HepG2 (cell line): ENCODE results near the gene RAB43. TPM values are rescaled to one million over a fixed set of nuclear protein-coding genes. Genes with fewer than 3 reads are reported as not detected.
A peak's percentile ranks its signal among the peaks of the same experiment; 100 is the strongest.

Experiments used
- AFF4 ChIP-seq: sonication (generic); formaldehyde crosslinking; IDR thresholded peaks from 2 replicates; pipeline ENCODE4 v1.4.0; 2020; ENCODE audit warnings: missing genetic modification reagents
- AGO2 ChIP-seq: fragments of 200-400 bp; formaldehyde crosslinking; optimal IDR thresholded peaks from 2 replicates; pipeline ENCODE3; 2017; ENCODE audit warnings: mild to moderate bottlenecking, low read depth, low read length, moderate library complexity
- ARID4A ChIP-seq: sonication (generic); formaldehyde crosslinking; IDR thresholded peaks from 2 replicates; pipeline ENCODE4 v1.5.0; 2020; ENCODE audit warnings: mild to moderate bottlenecking, missing genetic modification reagents, borderline replicate concordance
- PLSCR1 ChIP-seq: sonication (generic); formaldehyde crosslinking; IDR thresholded peaks from 2 replicates; pipeline ENCODE4 v1.5.0; 2020; ENCODE audit warnings: missing genetic modification reagents, mild to moderate bottlenecking, borderline replicate concordance
- TEAD2 ChIP-seq: sonication (generic); formaldehyde crosslinking; IDR thresholded peaks from 2 replicates; pipeline ENCODE4 v1.9.0; 2021; ENCODE audit warnings: missing genetic modification reagents
- THAP7 ChIP-seq: sonication (generic); formaldehyde crosslinking; IDR thresholded peaks from 2 replicates; pipeline ENCODE4 v1.8.1; 2023; ENCODE audit warnings: mild to moderate bottlenecking, missing genetic modification reagents
- ZBED4 ChIP-seq: sonication (generic); formaldehyde crosslinking; IDR thresholded peaks from 2 replicates; pipeline ENCODE4 v1.4.0; 2020; ENCODE audit warnings: missing genetic modification reagents, borderline replicate concordance
- ZFP91 ChIP-seq: sonication (generic); formaldehyde crosslinking; IDR thresholded peaks from 2 replicates; pipeline ENCODE4 v1.9.0; 2022; ENCODE audit warnings: missing genetic modification reagents, mild to moderate bottlenecking, borderline replicate concordance
- ZNF205 ChIP-seq: IDR thresholded peaks from 2 replicates; pipeline ENCODE4 v1.6.1; 2018; ENCODE audit warnings: missing biosample characterization, missing genetic modification reagents
- ZNF446 ChIP-seq: sonication (generic); formaldehyde crosslinking; IDR thresholded peaks from 2 replicates; pipeline ENCODE4 v1.5.0; 2020; ENCODE audit warnings: mild to moderate bottlenecking, missing genetic modification reagents
- ZNF761 ChIP-seq: sonication (generic); formaldehyde crosslinking; conservative IDR thresholded peaks from 2 replicates; pipeline ENCODE4 v1.4.0; 2020; ENCODE audit warnings: mild to moderate bottlenecking, missing genetic modification reagents
- polyA plus RNA-seq, 8 experiments: library from polyadenylated mRNA; depleted of rRNA in 3 of 8; stranded (reverse) in 7 of 8; unstranded in 1 of 8; fragments of >200 nt; fragmentation: Illumina TruSeq in 4 of 8; extraction: Trizol in 4 of 8; gene quantifications; 2 replicates each; pipeline versions ENCODE4 v1.2.1 to v1.2.3, GENCODE V29; 2011 to 2016; ENCODE audit warnings: low read depth in 4 of 8, missing spikeins in 1 of 8, mixed read lengths in 1 of 8; ENCODE audit not compliant: insufficient read depth in 1 of 8
- total RNA-seq, 5 experiments: library from RNA; depleted of rRNA; stranded (reverse); fragments of >200 nt; fragmentation: Illumina TruSeq; extraction: Trizol; gene quantifications; 2 replicates each; pipeline ENCODE4 v1.2.3, GENCODE V29; 2016; ENCODE audit warnings: low read depth in 1 of 5

RAB43 gene
- total and polyA plus RNA-seq, 2 of the 13 experiments (the other 11 are each of a cell fraction or from before 2014, with no cell fraction given) = 11.8 to 18.4 TPM

GRCh38 chr3:129121016-129121791, 400 bp downstream of the RAB43 start (continued):
- peak; percentile 74; the same call in 1 of the 2 replicates for TF ChIP-seq ZBED4 (CRISPR knock-in tag)
- TF ChIP-seq ZNF205 (CRISPR knock-in tag) = no peak
- TF ChIP-seq ARID4A (CRISPR knock-in tag) = peak; percentile 47
- TF ChIP-seq TEAD2 (CRISPR knock-in tag) = no peak
- 0 out of 2 replicates have a peak, but pooled peaks have one; percentile 17 for TF ChIP-seq ZNF761 (CRISPR knock-in tag)
- TF ChIP-seq ZNF446 = 0 out of 2 replicates have a peak, but pooled peaks have one; percentile 30
- TF ChIP-seq ZFP91 (CRISPR knock-in tag) = peak; percentile 12; the same call in 1 of the 2 replicates
- peak; percentile 85 for TF ChIP-seq AGO2
- TF ChIP-seq PLSCR1 (CRISPR knock-in tag) = 0 out of 2 replicates have a peak, but pooled peaks have one; percentile 52
- TF ChIP-seq THAP7 (CRISPR knock-in tag) = no peak
- TF ChIP-seq AFF4 (CRISPR knock-in tag) = no peak
